Measurements from ENCODE around the gene CYBA. TPM values are rescaled to one million over a fixed set of nuclear protein-coding genes. Genes with fewer than 3 reads are reported as not detected.

The CYBA gene
- total and polyA plus RNA-seq, 7 experiments from 2014 or later: 240 to 537 (median 454) TPM

DNA sequence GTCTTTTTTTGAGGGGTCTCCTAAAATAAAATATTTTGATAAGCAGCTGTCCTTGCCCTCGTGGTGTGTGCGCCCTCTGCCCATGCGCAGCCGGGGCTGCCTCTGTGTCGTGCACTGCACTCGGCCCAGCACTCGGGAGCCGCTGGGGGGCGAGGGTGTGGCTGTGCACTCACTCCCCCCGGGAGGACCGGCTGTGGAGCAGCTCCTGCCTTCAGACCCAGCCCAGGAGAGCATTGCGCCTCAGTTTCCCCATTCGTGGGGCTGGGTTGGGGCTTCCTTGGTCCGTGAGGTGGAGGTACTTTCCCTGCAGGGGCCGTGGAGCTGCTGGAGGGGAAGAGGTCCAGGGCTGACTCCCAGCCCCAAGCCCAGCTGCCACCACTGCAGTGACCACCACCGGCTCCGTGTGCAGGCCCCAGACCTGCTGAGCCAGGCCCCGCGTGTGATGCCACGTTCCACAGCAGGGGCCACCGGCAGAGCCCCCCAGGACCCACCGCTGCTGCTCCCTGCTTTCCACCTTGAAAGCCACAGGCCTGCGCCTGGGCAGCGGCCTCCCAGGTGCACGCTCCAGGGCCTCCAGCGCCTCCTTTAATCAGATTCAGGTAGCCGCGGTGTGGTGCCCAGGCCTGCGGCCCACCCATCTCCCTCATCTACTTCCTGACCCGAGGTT is 18.8 kb downstream of the CYBA start:
- POLR2A ChIA-PET: interaction anchor here (0.6 kb wide), 1 partner anchor 178 kb away, joined by 3 read pairs; no protein-coding TSS in a partner anchor
- Mint-ChIP-seq H3K27ac (peak overlapping the region in 1 of 9 donors; percentile 51), H3K9me3 (no peaks in the 10 kb centered on the region), H3K4me3 (no peak overlapping the region), H3K27me3 (peaks cover 0 to 7% (median 0%) of the 10 kb centered on the region in 5 donors), H3K36me3 (peaks cover 0 to 12% (median 0%) of the 10 kb centered on the region in 5 donors), H3K4me1 (peaks cover under 1 to 19% (median 11%) of the 10 kb centered on the region in 7 donors)
- intact Hi-C loops (cut with micrococcal nuclease): no loop called here
- Histone ChIP-seq H3K27me3 (ENCODE audit: control insufficient read depth in 2 of 2, insufficient read depth in 2 of 2, low read length in 2 of 2) (no peaks in the 10 kb centered on the region), H3K9me3 (ENCODE audit: control insufficient read depth in 2 of 3, low read length in 3 of 3) (no peaks in the 10 kb centered on the region), H3K4me3 (ENCODE audit: low read length) (no peak overlapping the region), H3K27ac (ENCODE audit: low read depth, low read length) (no peak overlapping the region), H3K4me1 (ENCODE audit: control insufficient read depth in 2 of 2, insufficient read depth in 2 of 2, low read length in 2 of 2) (peaks cover 0 to 16% of the 10 kb centered on the region in 2 donors), H3K36me3 (ENCODE audit: control insufficient read depth in 2 of 3, insufficient read depth in 3 of 3, low read length in 3 of 3) (peaks cover 0 to 49% (median 5%) of the 10 kb centered on the region in 3 experiments)
- CTCF ChIA-PET: no interaction called here
- DNase-seq (no peak), ATAC-seq (no peak)

GRCh38 chr16:88631384-88631783 is 19.5 kb downstream of the CYBA start:
- intact Hi-C loops (cut with micrococcal nuclease): no loop called here
- POLR2A ChIA-PET: no interaction called here
- Mint-ChIP-seq H3K36me3 (peaks cover 0 to 16% (median 0%) of the 10 kb centered on the region in 5 donors), H3K4me3 (no peak overlapping the region), H3K27ac (peak overlapping the region in 1 of 9 donors; percentile 32), H3K4me1 (peaks cover 0 to 17% (median 8%) of the 10 kb centered on the region in 7 donors), H3K9me3 (no peaks in the 10 kb centered on the region), H3K27me3 (peaks cover 0 to 5% (median 0%) of the 10 kb centered on the region in 5 donors)
- no peaks in the 10 kb centered on the region for H3K27me3 ChIP-seq (ENCODE audit: control insufficient read depth in 2 of 2, insufficient read depth in 2 of 2, low read length in 2 of 2)
- H3K4me3 ChIP-seq (ENCODE audit: low read length): no peak overlapping the region
- H3K36me3 ChIP-seq (ENCODE audit: control insufficient read depth in 2 of 3, insufficient read depth in 3 of 3, low read length in 3 of 3): peaks cover 0 to 54% (median 5%) of the 10 kb centered on the region in 3 experiments
- CTCF ChIA-PET: no interaction called here
- H3K9me3 ChIP-seq (ENCODE audit: control insufficient read depth in 2 of 3, low read length in 3 of 3): no peaks in the 10 kb centered on the region
- ATAC-seq (no peak), DNase-seq (no peak)
- H3K4me1 ChIP-seq (ENCODE audit: control insufficient read depth in 2 of 2, insufficient read depth in 2 of 2, low read length in 2 of 2): peaks cover 0 to 16% of the 10 kb centered on the region in 2 donors
- no peak overlapping the region for H3K27ac ChIP-seq (ENCODE audit: low read depth, low read length)

- no peak overlapping the region for H3K4me3 Mint-ChIP-seq
- ChIA-PET CTCF (no interaction called here), POLR2A (no interaction called here)
- H3K4me1 Mint-ChIP-seq: peaks cover 0 to 14% (median 7%) of the 10 kb centered on the region in 7 donors
- Histone ChIP-seq H3K27me3 (ENCODE audit: control insufficient read depth in 2 of 2, insufficient read depth in 2 of 2, low read length in 2 of 2) (no peaks in the 10 kb centered on the region), H3K4me1 (ENCODE audit: control insufficient read depth in 2 of 2, insufficient read depth in 2 of 2, low read length in 2 of 2) (peaks cover 0 to 16% of the 10 kb centered on the region in 2 donors), H3K27ac (ENCODE audit: low read depth, low read length) (no peak overlapping the region), H3K9me3 (ENCODE audit: control insufficient read depth in 2 of 3, low read length in 3 of 3) (no peaks in the 10 kb centered on the region), H3K36me3 (ENCODE audit: control insufficient read depth in 2 of 3, insufficient read depth in 3 of 3, low read length in 3 of 3) (peaks cover 0 to 54% (median 5%) of the 10 kb centered on the region in 3 experiments), H3K4me3 (ENCODE audit: low read length) (no peak overlapping the region)
- ATAC-seq: no peak
- H3K36me3 Mint-ChIP-seq: peaks cover 0 to 16% (median 0%) of the 10 kb centered on the region in 5 donors
- no peak overlapping the region for H3K27ac Mint-ChIP-seq
- H3K9me3 Mint-ChIP-seq: no peaks in the 10 kb centered on the region
- H3K27me3 Mint-ChIP-seq: peaks cover 0 to 1% (median 0%) of the 10 kb centered on the region in 5 donors
- intact Hi-C loops (cut with micrococcal nuclease): no loop called here
- DNase-seq: no peak
Measured at GRCh38 chr16:88630941-88631340, 19.9 kb downstream of the CYBA start.

DNA sequence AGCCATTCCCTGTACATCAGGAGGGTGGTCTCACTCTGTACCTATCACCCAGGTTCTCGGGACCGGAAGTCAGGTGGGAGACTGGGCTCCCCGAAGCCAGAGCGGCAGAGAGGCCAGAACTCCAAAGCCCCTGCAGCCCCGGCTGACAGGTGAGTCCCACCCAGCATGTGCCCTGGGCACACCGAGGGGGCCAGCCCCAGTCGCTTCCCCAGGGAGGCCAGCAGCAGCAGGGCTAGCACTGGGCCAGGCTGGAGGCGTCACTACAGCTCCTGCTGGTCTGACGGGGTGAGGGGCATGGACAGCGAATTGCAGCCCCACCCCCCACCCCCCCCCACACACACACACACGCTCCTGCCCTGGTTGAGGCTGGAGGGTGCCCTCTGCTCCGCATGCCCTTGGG is 20.4 kb downstream of the CYBA start:
- Histone ChIP-seq H3K9me3 (ENCODE audit: control insufficient read depth in 2 of 3, low read length in 3 of 3) (no peaks in the 10 kb centered on the region), H3K4me3 (ENCODE audit: low read length) (no peak overlapping the region), H3K36me3 (ENCODE audit: control insufficient read depth in 2 of 3, insufficient read depth in 3 of 3, low read length in 3 of 3) (peaks cover 0 to 58% (median 6%) of the 10 kb centered on the region in 3 experiments), H3K27ac (ENCODE audit: low read depth, low read length) (no peak overlapping the region), H3K4me1 (ENCODE audit: control insufficient read depth in 2 of 2, insufficient read depth in 2 of 2, low read length in 2 of 2) (peaks cover 0 to 16% of the 10 kb centered on the region in 2 donors), H3K27me3 (ENCODE audit: control insufficient read depth in 2 of 2, insufficient read depth in 2 of 2, low read length in 2 of 2) (no peaks in the 10 kb centered on the region)
- Mint-ChIP-seq H3K4me3 (no peak overlapping the region), H3K27ac (no peak overlapping the region), H3K27me3 (no peaks in the 10 kb centered on the region), H3K9me3 (no peaks in the 10 kb centered on the region), H3K36me3 (peaks cover 0 to 16% (median 0%) of the 10 kb centered on the region in 5 donors), H3K4me1 (peaks cover 0 to 14% (median 6%) of the 10 kb centered on the region in 7 donors)
- intact Hi-C loops (cut with micrococcal nuclease): no loop called here
- ATAC-seq (no peak), DNase-seq (no peak)
- ChIA-PET CTCF (no interaction called here), POLR2A (no interaction called here)

GRCh38 chr16:88629835-88630234 is 21.0 kb downstream of the CYBA start:
- Mint-ChIP-seq H3K36me3 (peaks cover 0 to 16% (median 0%) of the 10 kb centered on the region in 5 donors), H3K27ac (peak overlapping the region in 2 of 9 donors; percentile 31 to 52), H3K9me3 (no peaks in the 10 kb centered on the region), H3K4me3 (no peak overlapping the region), H3K4me1 (peaks cover 0 to 9% (median 0%) of the 10 kb centered on the region in 7 donors), H3K27me3 (no peaks in the 10 kb centered on the region)
- DNase-seq (no peak), ATAC-seq (no peak)
- Histone ChIP-seq H3K9me3 (ENCODE audit: control insufficient read depth in 2 of 3, low read length in 3 of 3) (no peaks in the 10 kb centered on the region), H3K4me3 (ENCODE audit: low read length) (no peak overlapping the region), H3K36me3 (ENCODE audit: control insufficient read depth in 2 of 3, insufficient read depth in 3 of 3, low read length in 3 of 3) (peaks cover 0 to 64% (median 8%) of the 10 kb centered on the region in 3 experiments), H3K27me3 (ENCODE audit: control insufficient read depth in 2 of 2, insufficient read depth in 2 of 2, low read length in 2 of 2) (no peaks in the 10 kb centered on the region), H3K27ac (ENCODE audit: low read depth, low read length) (no peak overlapping the region), H3K4me1 (ENCODE audit: control insufficient read depth in 2 of 2, insufficient read depth in 2 of 2, low read length in 2 of 2) (peaks cover 0 to 12% of the 10 kb centered on the region in 2 donors)
- ChIA-PET POLR2A (no interaction called here), CTCF (no interaction called here)
- intact Hi-C loops (cut with micrococcal nuclease): no loop called here

DNA sequence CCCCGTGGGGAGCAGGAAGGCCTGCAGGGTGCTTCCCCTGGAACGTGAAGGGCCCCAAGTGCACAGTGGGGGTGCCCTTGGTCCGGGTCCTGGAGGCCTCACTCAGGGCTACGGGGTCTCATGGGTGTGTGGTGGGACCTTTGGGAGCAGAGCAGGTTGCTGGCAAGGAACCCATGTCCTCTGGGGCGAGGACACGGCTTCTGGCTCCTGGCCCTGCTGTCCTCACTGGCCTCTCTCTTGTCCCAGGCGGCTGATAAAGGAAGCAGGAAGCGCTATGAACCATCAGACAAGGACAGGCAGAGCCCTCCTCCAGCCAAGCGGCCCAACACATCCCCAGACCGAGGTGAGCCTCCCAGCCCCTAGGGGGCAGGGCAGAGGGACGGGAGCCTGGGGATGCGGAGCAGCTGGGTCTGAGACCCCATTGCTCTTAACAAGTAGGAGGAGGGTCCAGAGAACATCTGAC is 22.3 kb downstream of the CYBA start:
- H3K4me3 ChIP-seq (ENCODE audit: low read length): no peak overlapping the region
- no peaks in the 10 kb centered on the region for H3K27me3 ChIP-seq (ENCODE audit: control insufficient read depth in 2 of 2, insufficient read depth in 2 of 2, low read length in 2 of 2)
- H3K27ac ChIP-seq (ENCODE audit: low read depth, low read length): no peak overlapping the region
- Mint-ChIP-seq H3K4me1 (peaks cover 0 to 5% (median 0%) of the 10 kb centered on the region in 7 donors), H3K27me3 (no peaks in the 10 kb centered on the region), H3K9me3 (no peaks in the 10 kb centered on the region), H3K4me3 (no peak overlapping the region), H3K36me3 (peaks cover 0 to 18% (median 0%) of the 10 kb centered on the region in 5 donors), H3K27ac (peak overlapping the region in 1 of 9 donors; percentile 22)
- ChIA-PET POLR2A (no interaction called here), CTCF (no interaction called here)
- peaks cover 0 to 77% (median 8%) of the 10 kb centered on the region in 3 experiments for H3K36me3 ChIP-seq (ENCODE audit: control insufficient read depth in 2 of 3, insufficient read depth in 3 of 3, low read length in 3 of 3)
- ATAC-seq: peak; percentile 28
- H3K4me1 ChIP-seq (ENCODE audit: control insufficient read depth in 2 of 2, insufficient read depth in 2 of 2, low read length in 2 of 2): peaks cover 0 to 4% of the 10 kb centered on the region in 2 donors
- intact Hi-C loops (cut with micrococcal nuclease): no loop called here
- H3K9me3 ChIP-seq (ENCODE audit: control insufficient read depth in 2 of 3, low read length in 3 of 3): no peaks in the 10 kb centered on the region
- DNase-seq: no peak

Measured in naive thymus-derived CD4-positive, alpha-beta T cell (primary cell).